Body of pancreas (tissue), 4 donors: Measurements from ENCODE around the gene FOXK2.

ENCODE experiments used
- CTCF ChIP-seq, 7 experiments: fragments of 450-650 bp in 4 of 7; fragments of 200-600 bp in 3 of 7; sonication (generic) in 3 of 7; IDR thresholded peaks; one replicate each; pipeline ENCODE4 v1.5.1; 2016 to 2019; ENCODE audit warnings: antibody characterized with exemption in 7 of 7
- POLR2A ChIP-seq, 3 donors: fragments of 450-650 bp; IDR thresholded peaks; one replicate each; pipeline ENCODE4 v1.6.1; 2016; ENCODE audit warnings: antibody characterized with exemption in 3 of 3, mild to moderate bottlenecking in 2 of 3

- no peak for TF ChIP-seq CTCF (IDR thresholded peaks at IDR 0.05)
- no peak for TF ChIP-seq POLR2A (IDR thresholded peaks at IDR 0.05)
Measured at GRCh38 chr17:82602487-82602886, 83.0 kb downstream of the FOXK2 start.
